ENCODE data around the gene VPS51.
A peak's percentile ranks its signal among the peaks of the same experiment; 100 is the strongest.

The VPS51 gene

GRCh38 chr11:65096926-65097325, 912 bp downstream of the VPS51 start:
- Histone ChIP-seq H3K27me3 (ENCODE audit: control insufficient read depth, insufficient read depth, low read length) (no peaks in the 10 kb centered on the region), H3K4me3 (ENCODE audit: low read length) (no peak overlapping the region), H3K36me3 (ENCODE audit: control insufficient read depth, insufficient read depth, low read length) (no peaks in the 10 kb centered on the region), H3K4me1 (ENCODE audit: control insufficient read depth, insufficient read depth, low read length) (peaks cover 12% of the 10 kb centered on the region), H3K9me3 (ENCODE audit: control insufficient read depth, low read length) (no peaks in the 10 kb centered on the region), H3K9ac (ENCODE audit: low read length) (peak overlapping the region; percentile 83)

- no peaks in the 10 kb centered on the region for H3K27me3 ChIP-seq (ENCODE audit: control insufficient read depth, insufficient read depth, low read length)
Measured at GRCh38 chr11:65100674-65101350, 4.8 kb downstream of the VPS51 start.

GRCh38 chr11:65102142-65103095, 6.4 kb downstream of the VPS51 start:
- no peaks in the 10 kb centered on the region for H3K9me3 ChIP-seq (ENCODE audit: control insufficient read depth, low read length)
- H3K36me3 ChIP-seq (ENCODE audit: control insufficient read depth, insufficient read depth, low read length): no peaks in the 10 kb centered on the region
- no peak overlapping the region for H3K9ac ChIP-seq (ENCODE audit: low read length)
- no peak overlapping the region for H3K4me3 ChIP-seq (ENCODE audit: low read length)
- H3K27me3 ChIP-seq (ENCODE audit: control insufficient read depth, insufficient read depth, low read length): no peaks in the 10 kb centered on the region
- H3K4me1 ChIP-seq (ENCODE audit: control insufficient read depth, insufficient read depth, low read length): peaks cover 12% of the 10 kb centered on the region

More at GRCh38 chr11:65100674-65101350, 4.8 kb downstream of the VPS51 start:
- Histone ChIP-seq H3K4me1 (ENCODE audit: control insufficient read depth, insufficient read depth, low read length) (peaks cover 19% of the 10 kb centered on the region), H3K9ac (ENCODE audit: low read length) (no peak overlapping the region), H3K9me3 (ENCODE audit: control insufficient read depth, low read length) (no peaks in the 10 kb centered on the region), H3K4me3 (ENCODE audit: low read length) (no peak overlapping the region), H3K36me3 (ENCODE audit: control insufficient read depth, insufficient read depth, low read length) (no peaks in the 10 kb centered on the region)

GRCh38 chr11:65103476-65103875, 7.5 kb downstream of the VPS51 start:
- Histone ChIP-seq H3K4me1 (ENCODE audit: control insufficient read depth, insufficient read depth, low read length) (peaks cover 12% of the 10 kb centered on the region), H3K36me3 (ENCODE audit: control insufficient read depth, insufficient read depth, low read length) (no peaks in the 10 kb centered on the region), H3K4me3 (ENCODE audit: low read length) (no peak overlapping the region), H3K9ac (ENCODE audit: low read length) (no peak overlapping the region), H3K27me3 (ENCODE audit: control insufficient read depth, insufficient read depth, low read length) (no peaks in the 10 kb centered on the region), H3K9me3 (ENCODE audit: control insufficient read depth, low read length) (no peaks in the 10 kb centered on the region)

- no peak overlapping the region for H3K4me3 ChIP-seq (ENCODE audit: low read length)
- no peaks in the 10 kb centered on the region for H3K36me3 ChIP-seq (ENCODE audit: control insufficient read depth, insufficient read depth, low read length)
- H3K4me1 ChIP-seq (ENCODE audit: control insufficient read depth, insufficient read depth, low read length): peaks cover 12% of the 10 kb centered on the region
- H3K9me3 ChIP-seq (ENCODE audit: control insufficient read depth, low read length): no peaks in the 10 kb centered on the region
- H3K27me3 ChIP-seq (ENCODE audit: control insufficient read depth, insufficient read depth, low read length): no peaks in the 10 kb centered on the region
- no peak overlapping the region for H3K9ac ChIP-seq (ENCODE audit: low read length)
Measured at GRCh38 chr11:65104628-65105027, 8.6 kb downstream of the VPS51 start.

- no peaks in the 10 kb centered on the region for H3K9me3 ChIP-seq (ENCODE audit: control insufficient read depth, low read length)
- no peak overlapping the region for H3K9ac ChIP-seq (ENCODE audit: low read length)
- H3K36me3 ChIP-seq (ENCODE audit: control insufficient read depth, insufficient read depth, low read length): no peaks in the 10 kb centered on the region
- H3K27me3 ChIP-seq (ENCODE audit: control insufficient read depth, insufficient read depth, low read length): no peaks in the 10 kb centered on the region
- no peak overlapping the region for H3K4me3 ChIP-seq (ENCODE audit: low read length)
- peaks cover 25% of the 10 kb centered on the region for H3K4me1 ChIP-seq (ENCODE audit: control insufficient read depth, insufficient read depth, low read length)
Measured at GRCh38 chr11:65107078-65107477, 11.1 kb downstream of the VPS51 start.

- H3K27me3 ChIP-seq (ENCODE audit: control insufficient read depth, insufficient read depth, low read length): no peaks in the 10 kb centered on the region
- no peaks in the 10 kb centered on the region for H3K9me3 ChIP-seq (ENCODE audit: control insufficient read depth, low read length)
- H3K9ac ChIP-seq (ENCODE audit: low read length): no peak overlapping the region
- H3K36me3 ChIP-seq (ENCODE audit: control insufficient read depth, insufficient read depth, low read length): no peaks in the 10 kb centered on the region
- H3K4me3 ChIP-seq (ENCODE audit: low read length): no peak overlapping the region
- H3K4me1 ChIP-seq (ENCODE audit: control insufficient read depth, insufficient read depth, low read length): peaks cover 28% of the 10 kb centered on the region
Measured at GRCh38 chr11:65107751-65108468, 11.9 kb downstream of the VPS51 start.

GRCh38 chr11:65108469-65109123, 12.6 kb downstream of the VPS51 start:
- no peak overlapping the region for H3K9ac ChIP-seq (ENCODE audit: low read length)
- H3K27me3 ChIP-seq (ENCODE audit: control insufficient read depth, insufficient read depth, low read length): no peaks in the 10 kb centered on the region
- H3K9me3 ChIP-seq (ENCODE audit: control insufficient read depth, low read length): no peaks in the 10 kb centered on the region
- peaks cover 35% of the 10 kb centered on the region for H3K4me1 ChIP-seq (ENCODE audit: control insufficient read depth, insufficient read depth, low read length)
- H3K4me3 ChIP-seq (ENCODE audit: low read length): no peak overlapping the region
- no peaks in the 10 kb centered on the region for H3K36me3 ChIP-seq (ENCODE audit: control insufficient read depth, insufficient read depth, low read length)

GRCh38 chr11:65109231-65110198, 13.5 kb downstream of the VPS51 start:
- Histone ChIP-seq H3K9ac (ENCODE audit: low read length) (no peak overlapping the region), H3K9me3 (ENCODE audit: control insufficient read depth, low read length) (no peaks in the 10 kb centered on the region), H3K4me3 (ENCODE audit: low read length) (no peak overlapping the region), H3K4me1 (ENCODE audit: control insufficient read depth, insufficient read depth, low read length) (peaks cover 34% of the 10 kb centered on the region), H3K36me3 (ENCODE audit: control insufficient read depth, insufficient read depth, low read length) (no peaks in the 10 kb centered on the region), H3K27me3 (ENCODE audit: control insufficient read depth, insufficient read depth, low read length) (no peaks in the 10 kb centered on the region)

- Histone ChIP-seq H3K27me3 (ENCODE audit: control insufficient read depth, insufficient read depth, low read length) (no peaks in the 10 kb centered on the region), H3K4me1 (ENCODE audit: control insufficient read depth, insufficient read depth, low read length) (peaks cover 36% of the 10 kb centered on the region), H3K4me3 (ENCODE audit: low read length) (no peak overlapping the region), H3K9ac (ENCODE audit: low read length) (no peak overlapping the region), H3K36me3 (ENCODE audit: control insufficient read depth, insufficient read depth, low read length) (no peaks in the 10 kb centered on the region), H3K9me3 (ENCODE audit: control insufficient read depth, low read length) (no peaks in the 10 kb centered on the region)
Measured at GRCh38 chr11:65110354-65110861, 14.4 kb downstream of the VPS51 start.
